GM12891 (cell line): ENCODE measurements around the gene BCDIN3D.

Experiments
- POLR2A ChIP-seq: IDR thresholded peaks from 2 replicates; pipeline ENCODE4 v1.6.1; 2011; ENCODE audit warnings: low read depth, low read length, control low read depth
- POLR2AphosphoS5 ChIP-seq: IDR thresholded peaks from 2 replicates; pipeline ENCODE4 v1.6.1; 2011; ENCODE audit warnings: low read depth, low read length, control low read depth

- TF ChIP-seq POLR2AphosphoS5 (no peak), POLR2A (no peak)
These were observed 17.4 kb downstream of the BCDIN3D start for GRCh38 chr12:49825360-49825970.
